Body of pancreas (tissue), 4 donors: ENCODE data around the gene PRPF31. TPM values are rescaled to one million over a fixed set of nuclear protein-coding genes. Genes with fewer than 3 reads are reported as not detected.

ENCODE experiments used
- ATAC-seq: fragments of 150-250 bp; one replicate; pipeline ENCODE4 v1.9.1; 2016
- DNase-seq, 4 donors: peaks; one replicate each; pipeline ENCODE4 v3.0.0-alpha.2; 2019
- H3K27ac ChIP-seq, 4 donors: fragments of 200-600 bp; sonication (generic); 1 replicate in 3 of 4; 2 replicates in 1 of 4; pipeline versions ENCODE4 v1.5.1 to v1.6.1; 2016 to 2019; ENCODE audit warnings: mild to moderate bottlenecking in 1 of 4, mixed read lengths in 1 of 4, moderate library complexity in 1 of 4
- H3K27me3 ChIP-seq, 2 donors: fragments of 200-600 bp; sonication (generic); one replicate each; pipeline ENCODE4 v1.6.0; 2016; ENCODE audit warnings: mild to moderate bottlenecking in 1 of 2
- H3K36me3 ChIP-seq, 2 donors: fragments of 200-600 bp; sonication (generic); replicated peaks in 1 of 2; 2 replicates each; pipeline ENCODE4 v1.5.1; 2016; ENCODE audit warnings: low read depth in 2 of 2; ENCODE audit not compliant: insufficient read depth in 1 of 2
- H3K4me1 ChIP-seq: fragments of 200-600 bp; sonication (generic); one replicate; pipeline ENCODE4 v1.6.0; 2016
- H3K4me3 ChIP-seq, 2 donors: fragments of 200-600 bp; sonication (generic); 1 replicate in 1 of 2; 2 replicates in 1 of 2; pipeline ENCODE4 v1.5.1; 2016 to 2019
- H3K9me3 ChIP-seq, 3 donors: fragments of 200-600 bp; sonication (generic); 1 replicate in 2 of 3; 2 replicates in 1 of 3; pipeline ENCODE4 v1.5.1; 2016
- CTCF ChIP-seq, 7 experiments: fragments of 450-650 bp in 4 of 7; fragments of 200-600 bp in 3 of 7; sonication (generic) in 3 of 7; IDR thresholded peaks; one replicate each; pipeline ENCODE4 v1.5.1; 2016 to 2019; ENCODE audit warnings: antibody characterized with exemption in 7 of 7
- POLR2A ChIP-seq, 3 donors: fragments of 450-650 bp; IDR thresholded peaks; one replicate each; pipeline ENCODE4 v1.6.1; 2016; ENCODE audit warnings: antibody characterized with exemption in 3 of 3, mild to moderate bottlenecking in 2 of 3
- WGBS, 2 donors: methylation state at CpG; one replicate each; pipeline ENCODE4 v1.1.5; 2017; 5-methylcytosine and 5-hydroxymethylcytosine counted together
- intact Hi-C: fragments of 100-400 bp; cut with DNase I; formaldehyde crosslinking; loops from one replicate; pipeline ENCODE4 v1.15.1; 2023
- total RNA-seq, 2 donors: library from RNA; depleted of rRNA; stranded (reverse); fragments of >200 nt; gene quantifications; one replicate each; pipeline ENCODE4 v1.1.0, GENCODE V29; 2016

Gene PRPF31
- total RNA-seq, 2 donors from 2014 or later: 17.8 to 24.1 TPM

DNA sequence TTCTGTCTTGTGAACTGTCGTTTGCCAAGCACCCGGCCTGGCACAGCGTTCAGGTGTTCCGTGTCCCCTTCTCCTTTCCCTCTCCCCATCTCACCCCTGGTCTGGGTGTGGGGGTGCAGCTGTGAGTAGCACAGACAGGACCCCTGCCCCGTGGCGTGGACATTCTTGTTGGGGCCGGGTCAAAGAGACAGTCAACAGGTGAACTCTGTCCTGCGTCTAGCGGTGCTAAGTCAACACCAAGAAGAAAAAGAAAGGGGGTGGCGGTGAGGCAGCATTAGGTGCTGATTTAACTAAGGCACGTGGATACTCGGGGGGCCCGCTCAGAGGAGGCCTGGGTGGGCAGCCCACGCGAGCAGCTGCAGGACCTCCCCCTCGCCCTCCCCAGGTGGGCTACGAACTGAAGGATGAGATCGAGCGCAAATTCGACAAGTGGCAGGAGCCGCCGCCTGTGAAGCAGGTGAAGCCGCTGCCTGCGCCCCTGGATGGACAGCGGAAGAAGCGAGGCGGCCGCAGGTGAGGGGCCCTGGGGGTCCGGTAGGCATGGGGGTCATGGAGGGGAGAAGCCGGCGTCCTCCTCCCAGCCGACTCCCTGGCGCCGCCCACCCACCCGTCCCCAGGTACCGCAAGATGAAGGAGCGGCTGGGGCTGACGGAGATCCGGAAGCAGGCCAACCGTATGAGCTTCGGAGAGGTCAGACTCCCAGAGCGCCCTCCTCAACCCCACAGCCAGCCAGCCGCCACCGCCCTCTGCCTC lies 12.3 kb downstream of the PRPF31 start:
- TF ChIP-seq POLR2A (IDR thresholded peaks at IDR 0.05): no peak
- TF ChIP-seq CTCF (IDR thresholded peaks at IDR 0.05): no peak
- Histone ChIP-seq H3K27me3 (no peaks in the 10 kb centered on the region), H3K4me1 (no peaks in the 10 kb centered on the region), H3K4me3 (no peak overlapping the region), H3K27ac (no peak overlapping the region), H3K9me3 (no peaks in the 10 kb centered on the region), H3K36me3 (peaks cover 10 to 45% of the 10 kb centered on the region in 2 donors)
- intact Hi-C loops: no loop called here
- ATAC-seq (no peak), DNase-seq (no peak)
- WGBS, 2 donors: 91 to 94% methylated on average over 32 to 34 of the region's 44 CpGs

DNA sequence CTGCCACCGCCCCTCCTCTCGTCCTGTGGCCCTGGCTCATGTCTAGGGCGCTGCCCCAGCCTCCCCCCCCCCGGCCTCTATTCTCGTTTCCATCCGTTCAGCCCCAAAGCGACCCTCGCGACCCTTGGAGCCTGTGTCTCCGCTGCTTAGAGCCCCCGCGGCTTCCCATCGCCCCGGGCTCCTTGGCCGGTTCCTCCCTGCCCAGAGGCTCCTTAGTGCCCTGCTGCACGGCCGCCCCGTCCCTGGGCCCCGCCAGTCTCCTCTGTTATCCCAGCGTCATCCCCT lies 12.8 kb downstream of the PRPF31 start:
- DNase-seq (no peak), ATAC-seq (no peak)
- Histone ChIP-seq H3K9me3 (no peaks in the 10 kb centered on the region), H3K4me1 (no peaks in the 10 kb centered on the region), H3K4me3 (no peak overlapping the region), H3K27ac (no peak overlapping the region), H3K27me3 (no peaks in the 10 kb centered on the region), H3K36me3 (peaks cover 10 to 43% of the 10 kb centered on the region in 2 donors)
- no peak for TF ChIP-seq POLR2A (IDR thresholded peaks at IDR 0.05)
- TF ChIP-seq CTCF (IDR thresholded peaks at IDR 0.05): no peak
- intact Hi-C loops: no loop called here
- WGBS, 2 donors: 88 to 95% methylated on average over 18 to 20 of the region's 20 CpGs

DNA sequence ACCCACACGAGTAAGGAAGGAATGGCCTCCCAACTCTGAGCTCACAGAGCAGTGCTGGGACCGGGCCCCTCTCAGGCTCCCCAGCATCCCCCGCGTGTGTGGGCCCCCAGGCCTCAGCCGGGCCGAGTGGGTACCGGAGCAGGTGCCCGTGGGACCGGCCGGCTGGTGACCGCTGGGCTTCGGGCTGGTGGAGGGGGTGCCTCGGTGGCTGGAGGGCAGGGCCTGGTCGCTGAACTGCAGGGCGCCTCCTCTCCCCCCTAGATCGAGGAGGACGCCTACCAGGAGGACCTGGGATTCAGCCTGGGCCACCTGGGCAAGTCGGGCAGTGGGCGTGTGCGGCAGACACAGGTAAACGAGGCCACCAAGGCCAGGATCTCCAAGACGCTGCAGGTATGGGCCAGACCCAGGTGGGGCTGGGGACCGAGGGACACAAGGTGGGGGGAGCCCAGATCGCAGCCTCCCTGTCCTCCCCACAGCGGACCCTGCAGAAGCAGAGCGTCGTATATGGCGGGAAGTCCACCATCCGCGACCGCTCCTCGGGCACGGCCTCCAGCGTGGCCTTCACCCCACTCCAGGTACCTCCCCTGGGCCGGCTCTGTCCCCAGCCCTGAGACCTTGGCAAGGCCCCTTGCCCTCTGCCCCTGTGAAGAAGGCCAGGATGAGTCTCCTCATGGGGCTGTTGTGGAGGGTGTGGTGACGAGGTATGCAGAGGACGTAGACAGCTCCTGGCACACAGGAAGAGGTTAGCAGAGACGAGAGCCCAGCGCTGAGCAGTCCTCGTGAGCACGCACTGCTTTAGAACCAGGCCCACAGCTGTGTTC lies 13.5 kb downstream of the PRPF31 start:
- Histone ChIP-seq H3K4me1 (no peaks in the 10 kb centered on the region), H3K27ac (no peak overlapping the region), H3K4me3 (no peak overlapping the region), H3K36me3 (peaks cover 10 to 40% of the 10 kb centered on the region in 2 donors), H3K9me3 (no peaks in the 10 kb centered on the region), H3K27me3 (no peaks in the 10 kb centered on the region)
- no peak for ATAC-seq
- DNase-seq: no peak
- no peak for TF ChIP-seq CTCF (IDR thresholded peaks at IDR 0.05)
- TF ChIP-seq POLR2A (IDR thresholded peaks at IDR 0.05): no peak
- intact Hi-C loops: no loop called here
- WGBS, 2 donors: 96 to 97% methylated on average over 11 to 40 of the region's 41 CpGs

GRCh38 chr19:54129617-54129996 lies 14.1 kb downstream of the PRPF31 start:
- no peak overlapping the region for H3K4me3 ChIP-seq
- intact Hi-C loops: no loop called here
- TF ChIP-seq CTCF (IDR thresholded peaks at IDR 0.05) (no peak), POLR2A (IDR thresholded peaks at IDR 0.05) (no peak)
- WGBS, 2 donors: 91% methylated on average over 20 of the region's 20 CpGs; no CpG with 5 or more reads in 1 of the 2 donors
- no peaks in the 10 kb centered on the region for H3K27me3 ChIP-seq
- DNase-seq (no peak), ATAC-seq (no peak)
- no peaks in the 10 kb centered on the region for H3K4me1 ChIP-seq
- H3K36me3 ChIP-seq: peaks cover 8 to 36% of the 10 kb centered on the region in 2 donors
- no peaks in the 10 kb centered on the region for H3K9me3 ChIP-seq
- no peak overlapping the region for H3K27ac ChIP-seq
